ENCODE results near the gene COL18A1. TPM values are rescaled to one million over a fixed set of nuclear protein-coding genes. Genes with fewer than 3 reads are reported as not detected.
"Not testable (repeated sequence)": the region's sequence is repeated elsewhere in the genome, so short reads cannot be mapped to it uniquely, and the experiment has no call there.

Gene COL18A1
- total RNA-seq, 1 donor from 2014 or later, result 6.4 TPM

DNA sequence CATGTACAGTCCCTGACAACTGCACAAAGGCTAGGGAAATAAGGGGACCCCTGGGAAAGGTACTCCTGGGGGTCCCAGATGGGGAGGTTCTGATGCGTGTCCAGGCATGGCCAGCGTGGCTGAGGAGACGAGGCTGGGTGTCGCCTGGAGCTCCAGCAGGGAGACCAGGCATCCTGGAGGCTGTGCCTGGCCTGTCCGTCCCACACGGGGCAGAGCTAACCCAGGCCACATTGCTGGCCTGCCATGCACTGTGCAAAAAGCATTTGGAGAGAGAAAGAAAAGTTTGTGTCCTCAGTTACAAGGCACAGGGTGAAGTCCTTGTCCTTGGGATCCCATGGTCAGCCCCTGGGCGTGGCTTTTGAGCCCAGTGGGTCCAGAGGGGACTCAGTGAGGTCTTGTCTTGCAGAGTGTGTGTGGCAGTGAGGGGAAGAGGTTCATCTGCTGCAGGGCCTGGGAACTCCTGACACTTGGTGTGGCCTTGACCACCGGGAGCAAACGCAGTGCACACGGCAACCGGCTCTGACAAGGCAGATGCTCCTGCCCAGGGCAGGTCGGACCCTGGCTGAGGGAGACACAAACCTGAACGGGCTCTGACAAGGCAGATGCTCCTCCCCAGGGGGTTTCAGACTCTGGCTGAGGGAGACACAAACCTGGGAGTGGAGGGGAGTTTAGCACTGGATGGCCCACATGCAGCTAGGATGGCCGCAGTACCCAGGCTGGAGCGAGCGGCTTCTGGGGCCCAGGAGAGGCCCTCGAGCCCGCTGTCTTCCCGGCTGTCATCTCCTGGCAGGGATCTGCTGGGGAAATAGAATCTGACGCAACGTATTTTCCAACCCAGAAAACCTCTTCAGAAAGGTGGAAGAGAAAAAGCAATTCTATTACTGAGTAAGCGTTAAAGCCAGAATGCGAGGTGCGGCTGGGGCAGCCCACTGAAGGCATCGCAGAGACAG is 37.3 kb upstream of the COL18A1 start:
- intact Hi-C loops (cut with micrococcal nuclease), result no loop called here

DNA sequence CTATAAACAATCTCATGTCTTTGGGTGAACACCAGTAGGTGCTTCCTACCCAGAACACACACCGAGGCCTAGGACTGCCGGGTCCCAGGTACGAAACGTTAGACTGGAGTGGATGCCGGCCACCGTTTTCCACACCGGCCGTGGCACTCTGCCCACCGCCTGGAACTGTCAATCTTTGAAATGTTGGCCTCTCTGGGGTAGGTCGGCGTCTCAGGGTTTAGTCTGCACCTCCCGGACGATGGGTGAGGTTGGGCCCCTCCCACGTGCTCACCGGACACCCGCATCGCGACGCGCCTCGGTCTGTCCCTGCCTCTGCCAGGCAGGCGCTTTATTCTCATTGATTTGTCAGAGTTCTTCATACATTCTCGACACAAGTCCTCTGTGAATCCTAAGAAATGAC is 35.9 kb upstream of the COL18A1 start:
- intact Hi-C loops (cut with micrococcal nuclease), result not testable (repeated sequence)

DNA sequence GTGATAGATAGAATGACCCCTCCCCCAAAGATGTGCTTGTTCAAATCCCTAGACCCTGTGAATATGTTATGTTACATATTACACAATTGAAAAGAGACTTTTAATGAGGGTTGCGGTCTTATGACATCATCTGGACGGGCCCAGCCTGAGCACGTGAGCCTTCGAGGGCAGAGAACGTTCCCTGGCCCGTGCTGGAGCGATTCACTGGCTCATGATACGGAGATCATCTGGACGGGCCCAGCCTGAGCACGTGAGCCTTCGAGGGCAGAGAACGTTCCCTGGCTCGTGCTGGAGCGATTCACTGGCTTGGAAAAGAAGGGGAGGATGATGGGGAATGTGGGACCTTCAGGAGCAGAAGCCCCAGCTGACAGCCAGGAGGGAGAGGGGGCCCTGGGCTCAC is 34.4 kb upstream of the COL18A1 start:
- intact Hi-C loops (cut with micrococcal nuclease), result no loop called here

DNA sequence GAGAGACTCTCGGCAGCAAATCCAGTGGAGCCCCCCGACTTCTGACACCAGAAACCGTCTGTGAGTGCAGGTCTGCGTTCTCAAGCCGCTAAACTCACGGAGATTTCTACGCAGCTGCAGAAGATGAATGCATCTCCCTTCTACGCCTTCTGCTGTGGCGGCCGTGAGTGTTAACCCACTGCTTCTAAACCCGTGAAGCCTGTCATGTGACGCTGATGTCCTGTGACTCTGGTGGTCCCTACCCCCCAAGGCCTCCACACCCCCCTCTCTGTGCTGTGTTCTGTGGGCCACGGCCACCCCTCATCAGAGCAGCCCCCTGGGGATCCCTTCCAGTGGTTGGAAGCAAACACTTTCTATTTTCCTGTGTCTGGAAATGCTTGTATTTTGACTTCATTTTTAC is 33.9 kb upstream of the COL18A1 start:
- intact Hi-C loops (cut with micrococcal nuclease), result no loop called here

DNA sequence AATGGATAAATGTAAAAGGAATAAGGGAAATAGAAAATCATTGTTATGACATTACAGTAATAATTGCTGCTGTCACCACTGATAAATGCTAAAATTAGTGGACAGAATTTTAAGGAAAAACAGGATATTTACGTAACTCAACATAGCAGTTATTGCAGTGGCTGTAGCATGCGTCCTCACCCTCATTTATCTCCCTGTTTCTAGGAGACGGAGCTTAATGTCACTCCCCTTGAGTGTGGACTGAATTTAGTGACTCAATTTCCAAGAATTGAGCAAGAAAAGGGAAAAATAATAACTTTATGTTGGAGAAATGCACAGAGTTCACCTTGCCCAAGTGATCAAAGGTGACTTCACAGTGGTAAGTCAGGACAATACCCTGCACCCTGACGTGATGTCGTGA is 33.3 kb upstream of the COL18A1 start:
- intact Hi-C loops (cut with micrococcal nuclease), result no loop called here

DNA sequence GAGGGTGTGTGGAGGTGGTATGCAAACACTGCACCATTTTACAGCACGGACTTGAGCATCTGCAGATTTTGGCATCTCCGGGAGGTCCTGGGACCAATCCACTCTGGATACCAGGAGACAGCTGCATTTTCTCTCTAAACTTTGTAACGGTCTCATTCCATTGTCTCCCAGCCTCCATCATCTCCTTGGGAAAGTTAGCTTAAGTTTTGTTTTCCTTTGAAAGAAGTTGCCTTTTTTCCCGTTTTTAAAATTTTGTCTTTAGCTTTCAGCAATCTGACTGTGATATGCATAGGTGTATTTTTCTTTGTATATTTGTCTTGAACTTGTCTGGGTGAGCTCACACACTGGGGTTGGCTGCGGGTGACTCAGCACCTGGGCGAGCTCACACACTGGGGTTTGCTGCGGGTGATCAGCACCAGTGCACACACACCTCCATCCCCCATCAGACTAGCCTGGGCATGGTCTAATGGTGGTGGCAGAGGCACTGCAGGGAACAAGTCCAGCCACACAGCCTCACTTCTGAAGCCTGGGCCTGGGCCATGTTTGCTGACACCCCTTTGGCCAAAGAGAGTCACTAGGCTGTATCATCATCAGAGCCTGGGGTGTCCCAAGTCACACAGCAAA is 32.1 kb upstream of the COL18A1 start:
- intact Hi-C loops (cut with micrococcal nuclease), result no loop called here

DNA sequence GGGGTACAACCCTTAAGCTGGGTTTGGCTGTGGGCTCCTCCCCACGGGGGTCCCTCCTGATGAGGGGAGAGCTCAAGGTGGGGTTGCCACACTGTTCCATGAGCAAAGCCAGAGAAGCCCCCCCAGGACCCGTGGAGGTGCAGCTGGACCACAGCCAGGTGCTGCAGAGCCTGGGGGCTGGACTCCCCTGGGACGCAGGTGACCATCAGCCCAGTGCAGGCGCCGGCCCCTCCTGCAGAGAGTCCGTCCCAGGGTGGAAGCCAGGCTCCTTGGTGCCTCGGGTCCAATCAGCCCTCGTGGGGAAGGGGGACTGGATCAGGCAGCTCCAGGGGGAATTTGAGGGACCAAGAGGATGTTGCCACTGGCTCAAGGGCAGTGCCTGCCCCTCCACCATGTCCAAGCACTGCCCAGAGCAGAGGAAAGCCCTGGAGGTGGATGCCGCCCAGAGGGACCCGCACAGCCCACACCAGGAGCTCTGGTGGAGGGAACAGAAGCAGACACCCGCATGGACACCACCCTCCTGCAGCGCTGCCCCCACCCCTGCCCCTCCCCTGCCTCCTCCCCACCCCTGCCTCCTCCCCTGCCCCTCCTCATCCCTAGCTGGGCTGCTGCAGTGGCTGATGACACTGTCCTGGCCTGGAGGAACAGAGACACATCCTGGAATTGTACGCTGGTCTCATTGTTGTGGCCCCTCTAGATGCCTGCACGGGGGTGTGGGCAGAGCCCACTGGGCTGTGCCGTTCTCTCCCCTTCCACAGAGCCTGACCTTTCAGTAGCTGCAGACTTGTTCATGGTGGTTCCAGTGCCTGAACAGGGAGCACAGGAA is 30.8 kb upstream of the COL18A1 start:
- intact Hi-C loops (cut with micrococcal nuclease), result no loop called here

DNA sequence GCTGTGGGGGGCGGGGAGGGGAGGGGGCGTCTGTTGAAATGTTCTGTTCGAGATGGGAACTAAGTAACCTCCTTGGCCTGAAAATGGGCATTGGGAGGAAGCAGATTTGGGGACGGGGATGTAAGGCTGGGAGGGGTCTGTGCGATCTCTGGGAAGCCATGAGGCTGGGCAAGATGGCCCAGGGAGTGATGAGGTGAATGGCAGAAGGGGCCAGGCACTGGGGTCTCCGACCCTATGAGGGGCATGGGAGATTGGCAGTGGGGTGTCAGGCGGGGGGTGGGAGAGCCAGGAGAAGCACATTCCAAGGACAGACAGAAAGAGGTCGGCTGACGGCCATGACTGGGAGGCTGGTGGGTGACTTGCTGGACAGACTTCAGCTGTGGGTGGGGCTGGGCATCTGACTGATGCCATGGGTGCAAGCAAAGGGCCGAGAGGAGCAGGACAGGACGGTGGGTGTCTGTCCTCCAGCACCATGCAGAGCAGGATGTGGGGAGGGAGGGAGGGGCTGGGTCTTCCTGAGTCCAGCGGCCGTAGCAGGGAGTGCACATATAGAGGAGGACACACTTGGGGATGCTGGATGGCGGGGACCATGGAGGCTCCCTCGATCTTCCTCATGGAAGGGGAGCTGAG is 30.0 kb upstream of the COL18A1 start:
- intact Hi-C loops (cut with micrococcal nuclease), result no loop called here

DNA sequence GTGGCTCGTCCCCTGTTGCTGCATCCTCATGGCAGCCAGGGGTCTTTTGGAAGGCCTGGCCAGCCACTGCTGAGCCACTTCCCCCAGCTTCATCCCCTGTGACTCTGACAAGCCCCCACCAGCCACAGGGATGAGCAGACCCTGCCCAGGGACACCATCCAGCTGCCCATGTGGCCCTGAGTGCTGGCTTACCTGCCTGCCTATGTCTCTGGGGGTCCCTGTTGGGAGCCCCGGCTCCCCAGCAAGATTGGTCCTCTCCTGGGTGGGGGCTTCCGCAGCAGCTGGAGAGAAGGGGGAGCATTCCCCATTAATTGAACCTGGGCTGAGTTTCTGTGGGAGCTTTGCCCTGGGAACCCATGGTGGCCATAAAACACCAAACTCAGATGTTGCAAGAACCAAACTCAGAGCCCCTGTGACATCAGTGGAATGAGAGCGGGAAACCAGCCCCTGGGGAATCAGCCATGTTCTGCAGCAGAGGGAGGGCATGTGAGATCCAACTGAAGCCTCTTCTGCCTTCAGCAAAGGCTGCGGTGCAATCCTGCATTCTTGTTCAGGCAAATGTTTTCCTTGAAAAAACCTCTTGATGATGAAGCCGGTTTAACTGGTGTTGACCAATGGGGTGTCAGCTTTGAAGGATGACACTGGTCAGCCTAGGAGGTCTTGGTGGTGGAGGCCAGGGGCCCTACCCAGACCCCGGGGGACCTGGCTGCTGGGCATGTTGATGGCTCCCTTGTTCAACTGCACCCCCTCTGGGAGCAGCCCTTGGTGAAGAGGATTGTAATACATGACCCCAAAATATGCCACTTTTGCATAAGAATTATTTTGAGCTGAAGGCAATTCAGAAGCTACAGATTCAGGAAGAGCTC is 28.3 kb upstream of the COL18A1 start:
- intact Hi-C loops (cut with micrococcal nuclease), result no loop called here

DNA sequence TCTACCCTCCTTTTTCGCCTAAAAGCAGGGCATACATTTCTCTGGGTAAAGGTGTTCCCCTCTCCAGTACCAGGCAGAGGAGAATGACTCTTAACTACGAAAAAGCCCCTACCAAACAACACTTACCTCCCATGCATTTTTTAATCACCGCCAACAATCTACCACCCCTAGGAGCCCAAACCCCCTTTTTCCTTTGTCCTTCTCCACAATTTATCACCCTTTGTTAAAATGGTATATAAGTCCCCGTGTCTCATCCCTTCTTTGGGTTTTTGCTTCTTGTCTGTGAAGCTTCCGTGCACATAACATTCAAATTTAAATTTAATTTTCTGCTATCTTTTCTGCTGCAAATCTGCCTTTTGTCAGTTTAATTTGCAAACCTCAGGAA is 27.6 kb upstream of the COL18A1 start:
- intact Hi-C loops (cut with micrococcal nuclease), result no loop called here

DNA sequence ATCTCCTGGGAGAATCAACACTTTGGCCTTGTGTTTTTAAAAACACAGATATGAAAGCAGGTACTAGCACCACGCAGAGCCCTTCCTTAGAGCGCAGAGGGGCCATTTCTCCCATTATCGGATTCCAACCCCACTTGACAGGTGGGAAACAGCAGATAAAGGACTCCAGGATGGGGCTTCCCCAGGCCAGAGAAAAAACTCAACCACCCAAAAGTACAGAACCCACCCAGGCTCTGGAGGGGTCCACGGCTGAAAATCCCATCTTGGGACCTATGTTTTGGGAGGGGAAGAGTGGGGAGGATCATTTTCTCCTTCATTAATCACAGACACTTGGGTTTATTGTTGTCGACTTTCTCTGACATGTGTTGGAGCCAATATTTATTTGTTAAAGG is 27.1 kb upstream of the COL18A1 start:
- intact Hi-C loops (cut with micrococcal nuclease), result no loop called here

DNA sequence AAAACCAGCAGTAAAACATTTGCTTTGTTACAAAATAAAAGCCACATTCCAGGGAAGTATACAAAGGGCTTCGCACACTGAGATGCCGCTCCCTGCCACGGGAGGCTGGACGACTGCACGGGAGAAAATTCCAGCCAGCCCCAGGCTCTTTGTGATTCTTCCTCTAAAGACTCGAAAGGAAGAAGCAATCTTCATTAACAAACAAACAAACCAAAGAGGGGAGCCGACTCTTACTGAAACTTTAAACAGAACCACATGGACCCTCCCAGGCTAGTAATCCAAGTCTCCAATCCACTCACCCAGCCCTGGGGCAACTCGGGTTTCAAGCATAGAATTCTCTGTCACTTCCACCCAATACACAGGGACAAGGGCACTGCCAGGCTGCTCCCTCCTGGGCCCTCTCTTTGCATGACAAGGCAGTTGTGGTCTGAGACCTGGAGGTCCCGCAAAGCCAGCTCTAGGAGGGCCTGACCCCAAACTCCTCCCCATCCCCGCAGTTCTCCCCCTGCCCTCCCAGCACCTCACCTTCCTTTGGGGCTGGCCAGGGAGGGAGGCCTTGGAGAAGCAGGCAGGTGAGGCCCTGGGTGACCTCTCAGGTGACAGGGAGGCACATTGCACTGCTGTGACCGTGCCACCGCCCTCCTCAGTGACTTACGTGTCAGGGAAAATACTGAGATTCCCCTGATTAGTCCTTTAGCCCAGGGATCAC is 26.6 kb upstream of the COL18A1 start:
- intact Hi-C loops (cut with micrococcal nuclease), result no loop called here

DNA sequence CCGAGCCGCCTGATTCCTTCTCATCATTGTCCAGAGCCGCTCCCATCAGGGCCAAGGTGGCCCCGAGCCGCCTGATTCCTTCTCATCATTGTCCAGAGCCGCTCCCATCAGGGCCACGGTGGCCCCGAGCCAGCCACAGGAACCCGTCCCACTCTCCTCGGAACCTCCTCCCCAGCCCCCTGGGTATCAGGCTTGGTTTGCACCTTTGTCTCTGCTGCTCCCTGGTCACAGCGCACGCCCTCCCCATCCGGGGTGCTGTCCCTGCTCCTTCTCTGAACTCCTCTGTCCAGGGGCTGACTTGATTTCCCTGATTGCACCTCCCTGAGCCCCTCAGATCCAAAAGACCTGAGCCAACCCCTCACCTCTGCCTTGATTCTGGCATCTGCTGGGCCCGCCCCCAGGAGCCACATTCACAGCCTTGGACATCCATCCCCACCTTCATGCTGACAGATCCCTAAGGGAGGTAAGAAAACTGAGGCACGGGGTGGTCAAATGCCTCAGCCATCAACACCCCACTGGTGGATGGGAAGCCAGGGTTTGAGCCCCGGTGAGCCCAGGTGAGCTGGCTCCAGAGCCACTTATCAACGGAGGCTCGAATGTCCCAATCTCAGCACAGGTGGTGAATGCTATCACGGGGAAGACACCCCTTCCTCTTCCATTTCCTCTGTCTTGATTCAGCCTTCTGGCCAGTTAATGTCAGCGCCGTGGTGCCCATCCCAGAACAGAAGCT is 25.6 kb upstream of the COL18A1 start:
- intact Hi-C loops (cut with micrococcal nuclease), result no loop called here

DNA sequence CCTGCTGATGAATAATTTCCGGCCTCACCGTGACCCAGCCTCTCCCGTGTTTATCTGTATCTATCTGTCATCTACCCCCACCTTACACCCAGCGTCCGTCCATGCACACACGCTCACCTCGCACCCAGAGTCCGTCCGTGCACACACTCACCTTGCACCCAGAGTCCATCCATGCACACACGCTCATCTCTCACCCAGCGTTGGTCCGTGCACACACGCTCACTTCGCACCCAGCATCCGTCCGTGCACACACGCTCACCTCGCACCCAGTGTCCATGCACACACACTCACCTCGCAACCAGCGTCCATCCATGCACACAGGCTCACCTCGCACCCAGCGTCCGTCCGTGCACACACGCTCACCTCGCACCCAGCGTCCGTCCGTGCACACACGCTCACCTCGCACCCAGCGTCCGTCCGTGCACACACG is 25.0 kb upstream of the COL18A1 start:
- intact Hi-C loops (cut with micrococcal nuclease), result no loop called here

DNA sequence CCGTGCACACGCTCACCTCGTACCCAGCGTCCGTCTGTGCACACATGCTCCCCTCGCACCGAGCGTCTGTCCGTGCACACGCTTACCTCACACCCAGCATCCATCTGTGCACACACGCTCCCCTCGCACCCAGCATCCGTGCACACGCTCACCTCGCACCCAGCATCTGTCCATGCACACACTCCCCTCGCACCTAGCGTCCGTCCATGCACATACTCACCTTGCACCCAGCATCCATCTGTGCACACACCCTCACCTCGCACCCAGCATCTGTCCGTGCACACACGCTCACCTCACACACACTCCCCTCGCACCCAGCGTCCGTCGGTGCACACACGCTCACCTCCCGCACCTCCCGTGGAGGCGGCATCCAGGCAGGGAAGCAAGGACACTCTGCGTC is 24.4 kb upstream of the COL18A1 start:
- intact Hi-C loops (cut with micrococcal nuclease), result no loop called here

DNA sequence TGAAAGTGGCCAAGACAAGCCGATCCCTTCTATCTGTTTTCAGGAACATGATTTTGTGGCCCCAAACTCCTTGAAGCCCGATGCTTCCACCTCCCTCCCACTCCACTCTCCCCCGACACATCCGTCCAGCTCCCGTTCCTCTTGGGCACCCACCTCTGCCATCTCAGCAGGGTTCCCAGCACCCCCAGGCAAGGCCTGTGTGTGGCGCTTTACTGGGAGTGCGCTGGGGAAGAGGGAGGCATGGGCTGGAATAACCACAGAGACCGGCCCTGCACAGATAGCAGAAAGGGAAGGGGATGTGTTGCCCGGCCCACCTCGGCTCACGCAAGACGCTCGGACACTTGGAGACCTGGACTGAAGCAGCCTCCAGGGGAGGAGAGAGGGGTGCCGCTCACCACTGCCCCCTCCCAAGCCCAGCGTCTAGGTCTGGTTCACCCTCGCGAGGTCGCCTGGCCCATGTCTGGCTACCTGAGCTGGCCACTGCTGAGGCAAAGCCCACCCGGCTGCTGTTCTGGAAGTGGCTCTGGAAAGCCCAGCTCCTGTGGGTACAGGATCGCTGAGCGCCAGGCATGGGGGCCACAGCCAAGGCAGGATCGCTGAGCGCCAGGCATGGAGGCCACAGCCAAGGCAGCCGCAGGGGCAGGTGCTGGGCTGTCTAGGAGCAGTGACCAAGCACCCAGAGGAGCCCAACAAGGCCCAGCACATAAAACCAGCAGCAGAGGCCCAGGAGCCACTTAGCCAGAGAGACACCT is 23.8 kb upstream of the COL18A1 start:
- intact Hi-C loops (cut with micrococcal nuclease), result no loop called here

DNA sequence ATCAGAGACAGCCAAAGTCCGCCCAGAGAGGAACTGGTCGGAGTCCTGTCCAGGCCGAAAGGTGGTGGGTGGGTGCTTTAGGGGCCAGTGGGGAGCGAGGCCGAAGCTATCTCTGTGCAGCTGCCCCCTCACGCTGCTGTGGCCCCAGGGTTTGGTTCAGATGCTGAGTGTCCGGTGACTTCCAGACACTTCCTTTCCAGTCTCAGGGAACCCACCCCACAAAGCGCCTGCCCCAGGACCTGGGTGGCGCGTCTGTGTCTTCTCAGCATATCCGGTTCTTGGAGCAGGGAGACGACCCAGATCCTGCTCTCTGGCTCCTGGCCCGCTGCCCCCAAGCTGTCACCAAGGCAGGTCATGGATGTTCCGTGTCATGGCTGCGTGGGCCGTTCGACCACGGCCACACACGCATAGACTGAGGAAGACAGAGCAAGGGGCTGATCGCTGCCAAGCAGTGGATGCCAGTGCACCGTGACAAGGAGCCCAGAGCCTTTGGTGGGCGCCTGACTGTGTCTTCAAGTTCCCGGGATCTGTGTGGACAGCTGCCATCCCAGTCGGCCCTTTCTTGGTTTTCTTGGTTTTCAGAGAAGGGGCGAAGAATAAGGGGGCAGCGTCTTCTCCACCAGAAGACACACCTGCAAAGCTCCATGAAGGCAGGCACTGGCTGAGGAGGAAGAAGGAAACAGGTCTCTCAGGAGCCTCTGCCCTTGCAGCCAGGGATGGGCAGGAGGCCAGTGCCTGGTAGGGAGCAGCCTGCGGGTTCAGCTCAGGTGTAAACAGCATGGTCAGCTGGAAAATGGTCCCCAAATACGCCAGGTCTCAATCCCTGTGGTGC is 22.9 kb upstream of the COL18A1 start:
- intact Hi-C loops (cut with micrococcal nuclease), result no loop called here

DNA sequence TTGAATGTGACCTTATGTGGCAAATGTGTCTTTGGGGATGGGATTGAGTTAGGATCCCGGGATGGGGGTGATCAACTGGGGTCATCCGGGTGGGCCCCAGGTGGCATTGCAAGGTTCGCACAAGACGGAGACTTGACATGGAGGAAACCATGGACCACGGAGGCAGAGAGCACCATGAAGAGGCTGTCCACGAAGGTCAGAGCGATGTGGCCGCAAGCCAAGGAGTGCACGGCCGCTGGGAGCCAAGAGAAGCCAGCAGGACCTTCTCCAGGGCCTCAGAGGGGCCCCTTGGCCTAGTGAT is 22.3 kb upstream of the COL18A1 start:
- intact Hi-C loops (cut with micrococcal nuclease), result no loop called here

All from T-helper 2 cell treated with Interferon-gamma antibody and Interleukin-4, amounts not matched to agents 100 ng/mL and 5 ng/mL, for 36 hours (primary cell).